ENCODE data around the gene CCL14. TPM values are rescaled to one million over a fixed set of nuclear protein-coding genes. Genes with fewer than 3 reads are reported as not detected.

The CCL14 gene
- total RNA-seq, 1 donor from 2014 or later, result 110 TPM

- intact Hi-C loops (cut with DNase I), result no loop called here
- no peak for ATAC-seq
Measured at GRCh38 chr17:35972066-35972465, 14.5 kb downstream of the CCL14 start.

GRCh38 chr17:35969558-35970380 lies 16.8 kb downstream of the CCL14 start:
- H3K36me3 ChIP-seq, result no peaks in the 10 kb centered on the region
- H3K27me3 ChIP-seq, result no peaks in the 10 kb centered on the region
- intact Hi-C loops (cut with DNase I), result loop anchor here (10.0 kb wide), 1 partner anchor 175 kb away; no protein-coding TSS in a partner anchor
- peaks cover 5% of the 10 kb centered on the region for H3K4me1 ChIP-seq
- no peaks in the 10 kb centered on the region for H3K9me3 ChIP-seq
- no peak overlapping the region for H3K4me3 ChIP-seq
- ATAC-seq (peak; percentile 89), DNase-seq (no peak)
- no peak overlapping the region for H3K27ac ChIP-seq
- TF ChIP-seq CTCF (IDR thresholded peaks at IDR 0.05), result peak; percentile 88

More at GRCh38 chr17:35972066-35972465, 14.5 kb downstream of the CCL14 start:
- peak overlapping the region; percentile 47 for H3K27ac ChIP-seq
- no peak for TF ChIP-seq CTCF (IDR thresholded peaks at IDR 0.05)
- no peak for DNase-seq
- H3K4me3 ChIP-seq, result no peak overlapping the region
- H3K36me3 ChIP-seq, result no peaks in the 10 kb centered on the region
- H3K4me1 ChIP-seq, result peaks cover 5% of the 10 kb centered on the region
- no peaks in the 10 kb centered on the region for H3K9me3 ChIP-seq
- H3K27me3 ChIP-seq, result no peaks in the 10 kb centered on the region

GRCh38 chr17:35968520-35969054 lies 17.9 kb downstream of the CCL14 start:
- H3K27ac ChIP-seq, result no peak overlapping the region
- intact Hi-C loops (cut with DNase I), result loop anchor here (10.0 kb wide), 1 partner anchor 176 kb away; no protein-coding TSS in a partner anchor
- H3K36me3 ChIP-seq, result no peaks in the 10 kb centered on the region
- no peak overlapping the region for H3K4me3 ChIP-seq
- no peaks in the 10 kb centered on the region for H3K9me3 ChIP-seq
- no peaks in the 10 kb centered on the region for H3K27me3 ChIP-seq
- peaks cover 5% of the 10 kb centered on the region for H3K4me1 ChIP-seq
- no peak for DNase-seq
- ATAC-seq, result no peak
- TF ChIP-seq CTCF (IDR thresholded peaks at IDR 0.05), result no peak

GRCh38 chr17:35965272-35965671 lies 21.3 kb downstream of the CCL14 start:
- DNase-seq, result no peak
- no peak overlapping the region for H3K27ac ChIP-seq
- no peak for TF ChIP-seq CTCF (IDR thresholded peaks at IDR 0.05)
- peaks cover 9% of the 10 kb centered on the region for H3K27me3 ChIP-seq
- intact Hi-C loops (cut with DNase I), result loop anchor here (10.0 kb wide), 1 partner anchor 180 kb away; no protein-coding TSS in a partner anchor
- no peaks in the 10 kb centered on the region for H3K36me3 ChIP-seq
- H3K4me3 ChIP-seq, result no peak overlapping the region
- peaks cover 5% of the 10 kb centered on the region for H3K4me1 ChIP-seq
- no peaks in the 10 kb centered on the region for H3K9me3 ChIP-seq
- no peak for ATAC-seq

- DNase-seq (no peak), ATAC-seq (no peak)
- Histone ChIP-seq H3K9me3 (no peaks in the 10 kb centered on the region), H3K27ac (no peak overlapping the region), H3K27me3 (peaks cover 10% of the 10 kb centered on the region), H3K4me1 (no peaks in the 10 kb centered on the region), H3K36me3 (no peaks in the 10 kb centered on the region), H3K4me3 (no peak overlapping the region)
- intact Hi-C loops (cut with DNase I), result loop anchor here (10.0 kb wide), 1 partner anchor 181 kb away; no protein-coding TSS in a partner anchor
- TF ChIP-seq CTCF (IDR thresholded peaks at IDR 0.05), result no peak
Measured at GRCh38 chr17:35963663-35964062, 22.9 kb downstream of the CCL14 start.
